Endothelial cell of umbilical vein (primary cell): ENCODE results near the gene CYREN. TPM values are rescaled to one million over a fixed set of nuclear protein-coding genes. Genes with fewer than 3 reads are reported as not detected.

Source experiments
- BruUV-seq: library from RNA; stranded (reverse); fragments of 400-500 nt; replicated peaks from 2 replicates; lab custom pipeline; 2021; lab: Mats Ljungman, UMichigan
- CTCF ChIA-PET: fragments of 300-600, 350-600 bp; sonication (Branson Sonifier 250); formaldehyde crosslinking; loops from one replicate; lab custom pipeline; 2021; ENCODE audit warnings: antibody characterized with exemption, inconsistent platforms; lab: Charles Lee
- POLR2A ChIA-PET: fragments of 300-600, 350-600 bp; sonication (Branson Sonifier 250); formaldehyde crosslinking; loops from one replicate; lab custom pipeline; 2021; ENCODE audit warnings: antibody characterized with exemption, inconsistent platforms; lab: Charles Lee
- DNase-seq: peaks from one replicate; pipeline ENCODE4 v3.0.0-alpha.2; 2011; ENCODE audit warnings: low read depth, low spot score
- FAIRE-seq: peaks from 2 replicates; lab custom pipeline; 2011; peaks lifted over from hg19 to GRCh38; lab: Jason Lieb, UNC
- H2AFZ ChIP-seq: 2 replicates; pipeline ENCODE4 v1.6.0; 2012; ENCODE audit warnings: low read depth, low read length, control low read depth, inconsistent platforms
- H3K27ac ChIP-seq: 2 replicates; pipeline ENCODE4 v1.5.1; 2011; ENCODE audit warnings: low read depth, mild to moderate bottlenecking, control low read depth, low read length, moderate library complexity; ENCODE audit not compliant: insufficient read depth
- H3K27me3 ChIP-seq, 2 experiments: 2 replicates each; pipeline versions ENCODE4 v1.6.0 to v1.6.1; 2011; ENCODE audit warnings: low read length in 2 of 2, mixed read lengths in 1 of 2; ENCODE audit not compliant: control insufficient read depth in 2 of 2, insufficient read depth in 2 of 2
- H3K36me3 ChIP-seq, 2 experiments: 2 replicates in 1 of 2; 3 replicates in 1 of 2; pipeline ENCODE4 v1.5.1; 2011; ENCODE audit warnings: low read length in 2 of 2, mild to moderate bottlenecking in 1 of 2, moderate library complexity in 1 of 2; ENCODE audit not compliant: control insufficient read depth in 2 of 2, insufficient read depth in 2 of 2; ENCODE audit errors: extremely low read depth in 1 of 2
- H3K4me1 ChIP-seq: 3 replicates; pipeline ENCODE4 v1.5.1; 2011; ENCODE audit warnings: mild to moderate bottlenecking, low read length; ENCODE audit not compliant: control insufficient read depth, insufficient read depth; ENCODE audit errors: extremely low read depth
- H3K4me2 ChIP-seq: 2 replicates; pipeline ENCODE4 v1.6.1; 2011; ENCODE audit warnings: low read length, control low read depth, mixed read lengths; ENCODE audit not compliant: insufficient read depth
- H3K4me3 ChIP-seq, 3 experiments: fragments of 200-600 bp in 1 of 3; sonication (generic), shearing (Covaris generic) in 1 of 3; replicated peaks in 1 of 3; 2 replicates each; pipeline ENCODE4 v1.5.1; 2011 to 2016; ENCODE audit warnings: control low read depth in 3 of 3, low read length in 3 of 3, mild to moderate bottlenecking in 2 of 3, inconsistent platforms in 1 of 3, low read depth in 1 of 3, moderate library complexity in 1 of 3; ENCODE audit not compliant: insufficient read depth in 1 of 3
- H3K79me2 ChIP-seq: 2 replicates; pipeline ENCODE4 v1.6.0; 2012; ENCODE audit warnings: low read length, inconsistent platforms; ENCODE audit not compliant: control insufficient read depth, insufficient read depth
- H3K9ac ChIP-seq: replicated peaks from 2 replicates; pipeline ENCODE3; 2011; ENCODE audit warnings: low read length, control low read depth; ENCODE audit not compliant: insufficient read depth; ENCODE audit errors: extremely low read depth
- H3K9me1 ChIP-seq: replicated peaks from 3 replicates; pipeline ENCODE4 v1.6.0; 2011; ENCODE audit warnings: mild to moderate bottlenecking, low read length; ENCODE audit not compliant: control insufficient read depth, insufficient read depth; ENCODE audit errors: extremely low read depth
- H3K9me3 ChIP-seq: replicated peaks from 2 replicates; pipeline ENCODE4 v1.5.1; 2012; ENCODE audit warnings: low read length, inconsistent platforms; ENCODE audit not compliant: control insufficient read depth, insufficient read depth
- H4K20me1 ChIP-seq: replicated peaks from 2 replicates; pipeline ENCODE3; 2011; ENCODE audit warnings: mild to moderate bottlenecking, low read length; ENCODE audit not compliant: control insufficient read depth, insufficient read depth; ENCODE audit errors: extremely low read depth
- CTCF ChIP-seq, 2 donors: IDR thresholded peaks; 1 replicate in 1 of 2; 2 replicates in 1 of 2; pipeline ENCODE4 v1.5.1; 2011; ENCODE audit warnings: low read length in 2 of 2, mild to moderate bottlenecking in 2 of 2, moderate library complexity in 2 of 2, control low read depth in 1 of 2, inconsistent platforms in 1 of 2, low read depth in 1 of 2; ENCODE audit not compliant: insufficient read depth in 1 of 2; ENCODE audit errors: extremely low read depth in 1 of 2
- FOS ChIP-seq: IDR thresholded peaks from 2 replicates; pipeline ENCODE4 v1.6.1; 2011; ENCODE audit warnings: mild to moderate bottlenecking, low read length, moderate library complexity, borderline replicate concordance; ENCODE audit not compliant: insufficient read depth
- dilution Hi-C: fragments of 300-500 bp; cut with MboI; formaldehyde crosslinking; loops from one replicate; pipeline ENCODE4 v1.15.0; 2019; ENCODE audit warnings: low sequenced_read_pairs; ENCODE audit not compliant: extremely low pct_ligation_motif_present
- intact Hi-C: fragments of 100-400 bp; cut with micrococcal nuclease; formaldehyde crosslinking; loops from one replicate; pipeline ENCODE4 v1.10.0; 2022
- polyA plus RNA-seq, 4 experiments: library from polyadenylated mRNA; depleted of rRNA in 3 of 4; stranded (reverse) in 3 of 4; unstranded in 1 of 4; fragments of >200 nt; gene quantifications; 2 replicates each; pipeline versions ENCODE4 v1.2.1 to v1.2.3, GENCODE V29; 2011 to 2012; ENCODE audit warnings: missing spikeins in 1 of 4
- total RNA-seq: library from RNA; stranded (reverse); gene quantifications from 2 replicates; pipeline ENCODE4 v1.2.3, GENCODE V29; 2021

CYREN gene
- total and polyA plus RNA-seq, 2 donors (not counting 3 experiments of a cell fraction or from before 2014, with no cell fraction given), result 19.1 to 30.8 TPM

GRCh38 chr7:135160858-135161653 lies 9.5 kb downstream of the CYREN start:
- no peaks in the 10 kb centered on the region for H3K27me3 ChIP-seq
- intact Hi-C loops, result loop anchor here (1.0 to 10.0 kb wide), 5 partner anchors 10 to 466 kb away; partner anchors contain the start of gene AGBL3
- no peaks in the 10 kb centered on the region for H3K9me1 ChIP-seq
- dilution Hi-C loops, result no loop called here
- BruUV-seq, result TSS peak; percentile 15
- no peak overlapping the region for H3K9ac ChIP-seq
- H3K4me1 ChIP-seq, result peaks cover 34% of the 10 kb centered on the region
- H3K79me2 ChIP-seq, result no peaks in the 10 kb centered on the region
- H3K4me2 ChIP-seq, result peak overlapping the region; percentile 75
- H3K27ac ChIP-seq, result peak overlapping the region; percentile 68
- no peak overlapping the region for H2AFZ ChIP-seq
- H3K9me3 ChIP-seq, result no peaks in the 10 kb centered on the region
- CTCF ChIA-PET, result interaction anchor here (1.0 to 2.8 kb wide), 11 partner anchors 9 to 471 kb away, joined by 3 to 22 read pairs (median 4); partner anchors contain the start of genes AGBL3, CYREN and TMEM140
- no peak overlapping the region for H3K4me3 ChIP-seq
- H4K20me1 ChIP-seq, result no peaks in the 10 kb centered on the region
- H3K36me3 ChIP-seq, result peaks cover 0 to 4% of the 10 kb centered on the region in 2 experiments
- peak; percentile 84 for DNase-seq
- POLR2A ChIA-PET, result interaction anchor here (0.7 to 1.9 kb wide), 5 partner anchors 8 to 17 kb away, joined by 3 to 7 read pairs (median 4); partner anchors contain the start of genes CYREN and TMEM140
- peak; percentile 85 for FAIRE-seq
- peak in 1 of 2 donors; percentile 17 for TF ChIP-seq CTCF (IDR thresholded peaks at IDR 0.05; ENCODE audit: extremely low read depth in 1 of 2, insufficient read depth in 1 of 2, low read depth in 1 of 2, low read length in 2 of 2)
- TF ChIP-seq FOS, result no peak
